Ascending aorta (tissue), 2 donors: Measurements from ENCODE around the gene WDR82. TPM values are rescaled to one million over a fixed set of nuclear protein-coding genes. Genes with fewer than 3 reads are reported as not detected.

ENCODE experiments used
- DNase-seq, 2 donors: peaks; one replicate each; pipeline ENCODE4 v3.0.0-alpha.2; 2019; ENCODE audit warnings: low spot score in 2 of 2
- H3K27ac ChIP-seq, 2 donors: fragments of 200-600 bp; sonication (generic); one replicate each; pipeline ENCODE4 v1.5.1; 2016 to 2017; ENCODE audit warnings: mild to moderate bottlenecking in 1 of 2
- H3K27me3 ChIP-seq: fragments of 200-600 bp; sonication (generic); one replicate; pipeline ENCODE4 v1.5.1; 2017
- H3K36me3 ChIP-seq, 2 donors: fragments of 200-600 bp; sonication (generic); one replicate each; pipeline ENCODE4 v1.5.1; 2016
- H3K4me1 ChIP-seq, 2 donors: fragments of 200-600 bp; sonication (generic); one replicate each; pipeline ENCODE4 v1.5.1; 2016 to 2017; ENCODE audit warnings: mild to moderate bottlenecking in 1 of 2
- H3K4me3 ChIP-seq, 2 donors: fragments of 200-600 bp; sonication (generic); one replicate each; pipeline ENCODE4 v1.5.1; 2016 to 2017; ENCODE audit warnings: mild to moderate bottlenecking in 1 of 2
- H3K9me3 ChIP-seq, 2 donors: fragments of 200-600 bp; sonication (generic); one replicate each; pipeline ENCODE4 v1.5.1; 2016
- CTCF ChIP-seq, 3 experiments: fragments of 200-600 bp in 2 of 3; fragments of 450-650 bp in 1 of 3; sonication (generic) in 2 of 3; IDR thresholded peaks; one replicate each; pipeline ENCODE4 v1.5.1; 2016 to 2019; ENCODE audit warnings: antibody characterized with exemption in 3 of 3, mild to moderate bottlenecking in 1 of 3, moderate library complexity in 1 of 3
- intact Hi-C: fragments of 100-400 bp; cut with DNase I; formaldehyde crosslinking; loops from one replicate; pipeline ENCODE4 v1.15.1; 2023
- total RNA-seq: library from RNA; depleted of rRNA; stranded (reverse); fragments of >200 nt; gene quantifications from one replicate; pipeline ENCODE4 v1.1.0, GENCODE V29; 2016

Gene WDR82
- total RNA-seq, 1 donor from 2014 or later, result 42.0 TPM

GRCh38 chr3:52293491-52294319 is 15.3 kb upstream of the WDR82 start:
- intact Hi-C loops, result no loop called here
- DNase-seq, result no peak

GRCh38 chr3:52292247-52293065 is 14.0 kb upstream of the WDR82 start:
- H3K27ac ChIP-seq, result no peak overlapping the region
- DNase-seq, result no peak
- no peak for TF ChIP-seq CTCF (IDR thresholded peaks at IDR 0.05)
- H3K27me3 ChIP-seq, result no peaks in the 10 kb centered on the region
- H3K4me3 ChIP-seq, result no peak overlapping the region
- H3K9me3 ChIP-seq, result no peaks in the 10 kb centered on the region
- intact Hi-C loops, result no loop called here
- peaks cover 0 to 6% of the 10 kb centered on the region in 2 donors for H3K4me1 ChIP-seq
- H3K36me3 ChIP-seq, result peaks cover 12 to 22% of the 10 kb centered on the region in 2 donors

More at GRCh38 chr3:52293491-52294319, 15.3 kb upstream of the WDR82 start:
- Histone ChIP-seq H3K36me3 (peaks cover 12 to 22% of the 10 kb centered on the region in 2 donors), H3K4me3 (no peak overlapping the region), H3K4me1 (peaks cover 0 to 1% of the 10 kb centered on the region in 2 donors), H3K9me3 (no peaks in the 10 kb centered on the region), H3K27ac (no peak overlapping the region), H3K27me3 (no peaks in the 10 kb centered on the region)
- no peak for TF ChIP-seq CTCF (IDR thresholded peaks at IDR 0.05)

DNA sequence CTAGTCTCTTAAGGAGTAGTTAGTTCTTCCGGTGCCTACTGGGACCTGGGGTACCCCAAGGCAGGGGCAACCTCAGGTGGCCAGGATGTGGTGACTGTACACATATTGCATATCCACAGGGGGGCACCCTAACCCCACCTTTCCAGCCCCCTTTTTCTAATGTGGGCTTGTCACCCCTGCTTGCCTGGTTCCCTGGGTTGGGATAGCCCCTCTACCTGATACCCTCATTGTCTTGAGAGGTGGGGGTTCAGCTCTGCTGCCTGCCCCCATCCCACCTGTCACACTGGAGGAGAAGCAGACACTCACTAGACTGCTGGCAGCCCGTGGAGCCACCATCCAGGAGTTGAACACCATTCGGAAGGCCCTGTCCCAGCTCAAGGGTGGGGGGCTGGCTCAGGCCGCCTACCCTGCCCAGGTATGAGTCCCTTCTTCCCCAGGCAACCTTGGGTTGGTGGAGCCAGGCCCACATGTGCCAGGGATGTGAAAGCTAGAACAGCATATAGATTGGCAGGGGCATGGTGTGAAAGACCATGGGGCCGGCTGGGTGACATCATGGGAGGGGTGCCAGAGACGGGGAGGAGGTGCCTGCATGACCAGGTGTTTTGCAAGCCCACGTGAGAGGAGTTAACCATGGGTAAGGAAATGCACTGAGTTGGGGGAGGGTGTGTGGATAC is 13.2 kb upstream of the WDR82 start:
- no peak overlapping the region for H3K4me3 ChIP-seq
- no peak for DNase-seq
- intact Hi-C loops, result no loop called here
- peaks cover 0 to 11% of the 10 kb centered on the region in 2 donors for H3K4me1 ChIP-seq
- H3K27me3 ChIP-seq, result no peaks in the 10 kb centered on the region
- peak in 2 of 3 experiments; percentile 3 to 26 for TF ChIP-seq CTCF (IDR thresholded peaks at IDR 0.05)
- no peaks in the 10 kb centered on the region for H3K9me3 ChIP-seq
- H3K36me3 ChIP-seq, result peaks cover 12 to 22% of the 10 kb centered on the region in 2 donors
- H3K27ac ChIP-seq, result no peak overlapping the region

DNA sequence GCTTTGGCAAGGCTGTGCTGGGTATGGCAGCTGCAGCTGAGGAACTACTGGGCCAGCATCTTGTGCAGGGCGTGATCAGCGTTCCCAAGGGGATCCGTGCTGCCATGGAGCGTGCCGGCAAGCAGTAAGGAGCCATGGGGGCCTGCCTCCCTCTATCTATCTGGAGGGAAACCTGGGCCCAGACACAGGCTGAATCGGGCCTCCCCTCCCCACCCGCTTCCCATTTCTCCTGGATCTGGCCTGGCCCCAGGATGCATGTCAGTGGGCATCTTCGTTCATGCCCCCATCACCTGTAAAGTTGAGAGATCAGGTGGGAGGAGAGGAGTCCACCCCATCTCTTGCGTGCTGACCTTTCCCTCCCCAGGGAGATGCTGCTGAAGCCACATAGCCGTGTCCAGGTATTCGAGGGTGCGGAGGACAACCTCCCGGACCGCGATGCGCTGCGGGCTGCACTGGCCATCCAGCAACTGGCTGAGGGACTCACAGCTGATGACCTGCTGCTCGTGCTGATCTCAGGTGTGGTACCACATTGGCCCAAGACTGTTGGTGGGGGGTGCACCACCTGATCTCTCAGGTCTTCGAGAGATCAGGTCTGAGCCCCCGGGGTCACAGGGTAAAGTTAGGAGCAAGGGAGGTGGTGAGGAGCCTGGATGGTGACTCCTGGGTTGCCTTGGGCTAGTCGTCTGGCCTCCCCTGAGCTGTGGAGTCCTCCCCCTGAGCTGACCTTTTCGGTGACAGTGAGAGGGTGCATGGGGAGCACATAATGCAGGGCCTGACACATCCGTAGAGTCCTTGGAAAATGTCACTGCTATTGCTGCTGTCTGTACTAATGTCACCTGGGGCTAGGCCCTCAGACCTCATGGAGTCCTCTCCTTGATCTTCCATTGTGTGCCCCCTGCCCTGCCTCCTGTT is 12.4 kb upstream of the WDR82 start:
- no peak for TF ChIP-seq CTCF (IDR thresholded peaks at IDR 0.05)
- intact Hi-C loops, result no loop called here

More for the DNA sequence above, 12.4 kb upstream of the WDR82 start:
- Histone ChIP-seq H3K36me3 (peaks cover 12 to 22% of the 10 kb centered on the region in 2 donors), H3K9me3 (no peaks in the 10 kb centered on the region), H3K4me3 (no peak overlapping the region), H3K27me3 (no peaks in the 10 kb centered on the region), H3K4me1 (peaks cover 0 to 13% of the 10 kb centered on the region in 2 donors), H3K27ac (no peak overlapping the region)
- DNase-seq, result peak in 1 of 2 donors; percentile 1
